ENCODE results near the gene RILPL2. TPM values are rescaled to one million over a fixed set of nuclear protein-coding genes. Genes with fewer than 3 reads are reported as not detected.

The RILPL2 gene
- total RNA-seq, 2 donors from 2014 or later, result 3.1 to 4.6 TPM

GRCh38 chr12:123396954-123397353 lies 39.5 kb downstream of the RILPL2 start:
- no peak for DNase-seq (ENCODE audit: low spot score)
- TF ChIP-seq CTCF (IDR thresholded peaks at IDR 0.05), result no peak
- no peak overlapping the region for H3K4me3 ChIP-seq
- H3K27ac ChIP-seq, result peak overlapping the region in 1 of 2 donors; percentile 85
- H3K36me3 ChIP-seq, result peaks cover 48% of the 10 kb centered on the region
- H3K27me3 ChIP-seq, result no peaks in the 10 kb centered on the region
- H3K9me3 ChIP-seq, result no peaks in the 10 kb centered on the region
- peaks cover 0 to 29% of the 10 kb centered on the region in 2 donors for H3K4me1 ChIP-seq

GRCh38 chr12:123396543-123396942 lies 39.9 kb downstream of the RILPL2 start:
- Histone ChIP-seq H3K27me3 (no peaks in the 10 kb centered on the region), H3K4me1 (peaks cover 0 to 29% of the 10 kb centered on the region in 2 donors), H3K36me3 (peaks cover 52% of the 10 kb centered on the region), H3K9me3 (no peaks in the 10 kb centered on the region), H3K4me3 (no peak overlapping the region), H3K27ac (no peak overlapping the region)
- TF ChIP-seq CTCF (IDR thresholded peaks at IDR 0.05), result no peak
- DNase-seq (ENCODE audit: low spot score), result no peak

GRCh38 chr12:123395236-123395635 lies 41.2 kb downstream of the RILPL2 start:
- DNase-seq (ENCODE audit: low spot score), result no peak
- H3K4me3 ChIP-seq, result no peak overlapping the region
- no peak overlapping the region for H3K27ac ChIP-seq
- H3K36me3 ChIP-seq, result peaks cover 64% of the 10 kb centered on the region
- H3K9me3 ChIP-seq, result no peaks in the 10 kb centered on the region
- no peak for TF ChIP-seq CTCF (IDR thresholded peaks at IDR 0.05)
- no peaks in the 10 kb centered on the region for H3K27me3 ChIP-seq
- peaks cover 0 to 43% of the 10 kb centered on the region in 2 donors for H3K4me1 ChIP-seq

- Histone ChIP-seq H3K36me3 (peaks cover 64% of the 10 kb centered on the region), H3K27ac (no peak overlapping the region), H3K4me1 (peaks cover 0 to 39% of the 10 kb centered on the region in 2 donors), H3K4me3 (no peak overlapping the region), H3K9me3 (no peaks in the 10 kb centered on the region), H3K27me3 (no peaks in the 10 kb centered on the region)
- TF ChIP-seq CTCF (IDR thresholded peaks at IDR 0.05), result no peak
- DNase-seq (ENCODE audit: low spot score), result no peak
Observed at GRCh38 chr12:123393747-123394146, 42.7 kb downstream of the RILPL2 start.

GRCh38 chr12:123391546-123392343 lies 44.7 kb downstream of the RILPL2 start:
- TF ChIP-seq CTCF (IDR thresholded peaks at IDR 0.05), result no peak
- Histone ChIP-seq H3K4me3 (no peak overlapping the region), H3K4me1 (peaks cover 0 to 36% of the 10 kb centered on the region in 2 donors), H3K9me3 (no peaks in the 10 kb centered on the region), H3K27me3 (no peaks in the 10 kb centered on the region), H3K27ac (no peak overlapping the region), H3K36me3 (peaks cover 53% of the 10 kb centered on the region)
- no peak for DNase-seq (ENCODE audit: low spot score)
